Karpas-422 (cell line): ENCODE results near the gene MVB12A. TPM values are rescaled to one million over a fixed set of nuclear protein-coding genes. Genes with fewer than 3 reads are reported as not detected.

Experiments used
- DNase-seq: peaks from one replicate; pipeline ENCODE4 v3.0.0-alpha.2; 2015
- H2AFZ ChIP-seq: fragments of 200-600 bp; sonication (generic); 2 replicates; pipeline ENCODE4 v1.6.1; 2014; ENCODE audit warnings: antibody characterized with exemption, low read length, mixed read lengths
- H3K27ac ChIP-seq: fragments of 200-600 bp; sonication (generic); 2 replicates; pipeline ENCODE4 v1.5.1; 2014; ENCODE audit warnings: mild to moderate bottlenecking, low read length, moderate library complexity
- H3K27me3 ChIP-seq: fragments of 200-600 bp; sonication (generic); 2 replicates; pipeline ENCODE4 v1.6.1; 2014; ENCODE audit warnings: low read length, mixed read lengths
- H3K36me3 ChIP-seq: fragments of 200-600 bp; sonication (generic); 2 replicates; pipeline ENCODE4 v1.6.1; 2014; ENCODE audit warnings: low read length, mixed read lengths; ENCODE audit not compliant: insufficient read depth
- H3K4me1 ChIP-seq: fragments of 200-600 bp; sonication (generic); 2 replicates; pipeline ENCODE4 v1.6.1; 2014; ENCODE audit warnings: mild to moderate bottlenecking, low read length, mixed read lengths
- H3K4me2 ChIP-seq: fragments of 200-600 bp; sonication (generic); 2 replicates; pipeline ENCODE4 v1.6.1; 2014; ENCODE audit warnings: low read length, low read depth, mild to moderate bottlenecking; ENCODE audit not compliant: poor library complexity, severe bottlenecking
- H3K4me3 ChIP-seq: fragments of 200-600 bp; sonication (generic); 2 replicates; pipeline ENCODE4 v1.5.1; 2014; ENCODE audit warnings: mild to moderate bottlenecking, antibody characterized with exemption, low read length, mixed read lengths
- H3K79me2 ChIP-seq: fragments of 200-600 bp; sonication (generic); 2 replicates; pipeline ENCODE4 v1.6.1; 2014; ENCODE audit warnings: mild to moderate bottlenecking, low read length, mixed read lengths
- H3K9ac ChIP-seq: fragments of 200-600 bp; sonication (generic); 2 replicates; pipeline ENCODE4 v1.6.0; 2014; ENCODE audit warnings: low read length
- H3K9me2 ChIP-seq: fragments of 200-600 bp; sonication (generic), shearing (Covaris generic); replicated peaks from 2 replicates; pipeline ENCODE4 v1.6.0; 2014; ENCODE audit warnings: mild to moderate bottlenecking, low read length, moderate library complexity; ENCODE audit not compliant: insufficient read depth
- H3K9me3 ChIP-seq: fragments of 300-700, 200-600 bp; sonication (generic); 2 replicates; pipeline ENCODE4 v1.6.1; 2014; ENCODE audit warnings: low read length, mixed read lengths
- H4K20me1 ChIP-seq: fragments of 200-600 bp; sonication (generic); 2 replicates; pipeline ENCODE4 v1.6.1; 2014; ENCODE audit warnings: mild to moderate bottlenecking, antibody characterized with exemption, low read length, low read depth; ENCODE audit not compliant: insufficient read depth
- total RNA-seq: library from RNA; depleted of rRNA; stranded (reverse); fragments of >200 nt; shearing (Covaris generic); gene quantifications from 2 replicates; pipeline ENCODE4 v1.2.3, GENCODE V29; 2014; ENCODE audit warnings: low replicate concordance

MVB12A gene
- total RNA-seq, 1 experiment from 2014 or later = 55.2 TPM

- no peaks in the 10 kb centered on the region for H3K36me3 ChIP-seq
- no peak for DNase-seq
- H3K27me3 ChIP-seq = no peaks in the 10 kb centered on the region
- H3K27ac ChIP-seq = no peak overlapping the region
- H3K9me3 ChIP-seq = no peaks in the 10 kb centered on the region
- H3K4me1 ChIP-seq = no peaks in the 10 kb centered on the region
- H2AFZ ChIP-seq = no peak overlapping the region
- H3K79me2 ChIP-seq = no peaks in the 10 kb centered on the region
- no peaks in the 10 kb centered on the region for H4K20me1 ChIP-seq
- H3K9me2 ChIP-seq = no peaks in the 10 kb centered on the region
- H3K4me3 ChIP-seq = no peak overlapping the region
- H3K4me2 ChIP-seq = no peak overlapping the region
- H3K9ac ChIP-seq = no peak overlapping the region
Observed at GRCh38 chr19:17455308-17456123, 35.7 kb downstream of the MVB12A start.

- Histone ChIP-seq H2AFZ (no peak overlapping the region), H3K9ac (no peak overlapping the region), H3K27me3 (no peaks in the 10 kb centered on the region), H3K79me2 (no peaks in the 10 kb centered on the region), H3K9me3 (no peaks in the 10 kb centered on the region), H3K27ac (no peak overlapping the region), H3K9me2 (no peaks in the 10 kb centered on the region), H3K4me1 (no peaks in the 10 kb centered on the region), H4K20me1 (no peaks in the 10 kb centered on the region), H3K4me3 (no peak overlapping the region), H3K4me2 (no peak overlapping the region), H3K36me3 (no peaks in the 10 kb centered on the region)
- DNase-seq = no peak
Observed at GRCh38 chr19:17456127-17456526, 36.3 kb downstream of the MVB12A start.

- no peak overlapping the region for H3K4me2 ChIP-seq
- H2AFZ ChIP-seq = no peak overlapping the region
- H3K79me2 ChIP-seq = no peaks in the 10 kb centered on the region
- H3K36me3 ChIP-seq = no peaks in the 10 kb centered on the region
- H3K4me3 ChIP-seq = no peak overlapping the region
- no peaks in the 10 kb centered on the region for H3K9me2 ChIP-seq
- no peaks in the 10 kb centered on the region for H3K9me3 ChIP-seq
- H3K4me1 ChIP-seq = no peaks in the 10 kb centered on the region
- H4K20me1 ChIP-seq = no peaks in the 10 kb centered on the region
- H3K27me3 ChIP-seq = no peaks in the 10 kb centered on the region
- no peak for DNase-seq
- no peak overlapping the region for H3K9ac ChIP-seq
- H3K27ac ChIP-seq = no peak overlapping the region
Observed at GRCh38 chr19:17457616-17458015, 37.8 kb downstream of the MVB12A start.

- Histone ChIP-seq H3K27me3 (no peaks in the 10 kb centered on the region), H2AFZ (no peak overlapping the region), H3K79me2 (no peaks in the 10 kb centered on the region), H4K20me1 (no peaks in the 10 kb centered on the region), H3K4me2 (no peak overlapping the region), H3K36me3 (no peaks in the 10 kb centered on the region), H3K9ac (no peak overlapping the region), H3K4me1 (no peaks in the 10 kb centered on the region), H3K9me2 (no peaks in the 10 kb centered on the region), H3K4me3 (no peak overlapping the region), H3K27ac (no peak overlapping the region), H3K9me3 (no peaks in the 10 kb centered on the region)
- DNase-seq = no peak
Observed at GRCh38 chr19:17458970-17459369, 39.1 kb downstream of the MVB12A start.

- H3K36me3 ChIP-seq = no peaks in the 10 kb centered on the region
- H3K27ac ChIP-seq = no peak within 1 kb of the TSS
- no peaks in the 10 kb centered on the region for H3K4me1 ChIP-seq
- H3K4me2 ChIP-seq = no peak within 1 kb of the TSS
- no peaks in the 10 kb centered on the region for H3K9me2 ChIP-seq
- H3K27me3 ChIP-seq = no peaks in the 10 kb centered on the region
- DNase-seq = no peak
- no peaks in the 10 kb centered on the region for H4K20me1 ChIP-seq
- no peak within 1 kb of the TSS for H3K9ac ChIP-seq
- H3K9me3 ChIP-seq = no peaks in the 10 kb centered on the region
- no peak within 1 kb of the TSS for H3K4me3 ChIP-seq
- H2AFZ ChIP-seq = no peak within 1 kb of the TSS
- H3K79me2 ChIP-seq = no peaks in the 10 kb centered on the region
Observed at GRCh38 chr19:17460372-17461230, 40.8 kb downstream of the MVB12A start, which contains the start of gene NXNL1. TSS of gene NXNL1 (minus strand) at chr19:17460926. CDS start at chr19:17460869, 57 bp downstream.

GRCh38 chr19:17466487-17466850 lies 46.6 kb downstream of the MVB12A start:
- H3K36me3 ChIP-seq = no peaks in the 10 kb centered on the region
- H3K4me3 ChIP-seq = no peak overlapping the region
- no peaks in the 10 kb centered on the region for H4K20me1 ChIP-seq
- no peaks in the 10 kb centered on the region for H3K9me2 ChIP-seq
- H3K79me2 ChIP-seq = no peaks in the 10 kb centered on the region
- H3K9ac ChIP-seq = no peak overlapping the region
- H3K4me1 ChIP-seq = peaks cover 19% of the 10 kb centered on the region
- no peak overlapping the region for H3K4me2 ChIP-seq
- H3K27me3 ChIP-seq = no peaks in the 10 kb centered on the region
- no peak for DNase-seq
- H2AFZ ChIP-seq = no peak overlapping the region
- no peaks in the 10 kb centered on the region for H3K9me3 ChIP-seq
- H3K27ac ChIP-seq = no peak overlapping the region

GRCh38 chr19:17467471-17468301 lies 47.8 kb downstream of the MVB12A start:
- Histone ChIP-seq H3K4me3 (no peak overlapping the region), H2AFZ (no peak overlapping the region), H3K9me2 (no peaks in the 10 kb centered on the region), H3K36me3 (no peaks in the 10 kb centered on the region), H3K9me3 (no peaks in the 10 kb centered on the region), H3K4me1 (peaks cover 20% of the 10 kb centered on the region), H3K79me2 (no peaks in the 10 kb centered on the region), H3K4me2 (no peak overlapping the region), H3K27me3 (no peaks in the 10 kb centered on the region), H3K9ac (no peak overlapping the region), H4K20me1 (no peaks in the 10 kb centered on the region), H3K27ac (no peak overlapping the region)
- DNase-seq = no peak
